ENCODE measurements around the gene NGFR. TPM values are rescaled to one million over a fixed set of nuclear protein-coding genes. Genes with fewer than 3 reads are reported as not detected.

The NGFR gene
- total and polyA plus RNA-seq, 9 of the 15 experiments (the other 6 are each of a cell fraction or from before 2014, with no cell fraction given), result 0.07 to 0.23 (median 0.13) TPM; not detected in 4

DNA sequence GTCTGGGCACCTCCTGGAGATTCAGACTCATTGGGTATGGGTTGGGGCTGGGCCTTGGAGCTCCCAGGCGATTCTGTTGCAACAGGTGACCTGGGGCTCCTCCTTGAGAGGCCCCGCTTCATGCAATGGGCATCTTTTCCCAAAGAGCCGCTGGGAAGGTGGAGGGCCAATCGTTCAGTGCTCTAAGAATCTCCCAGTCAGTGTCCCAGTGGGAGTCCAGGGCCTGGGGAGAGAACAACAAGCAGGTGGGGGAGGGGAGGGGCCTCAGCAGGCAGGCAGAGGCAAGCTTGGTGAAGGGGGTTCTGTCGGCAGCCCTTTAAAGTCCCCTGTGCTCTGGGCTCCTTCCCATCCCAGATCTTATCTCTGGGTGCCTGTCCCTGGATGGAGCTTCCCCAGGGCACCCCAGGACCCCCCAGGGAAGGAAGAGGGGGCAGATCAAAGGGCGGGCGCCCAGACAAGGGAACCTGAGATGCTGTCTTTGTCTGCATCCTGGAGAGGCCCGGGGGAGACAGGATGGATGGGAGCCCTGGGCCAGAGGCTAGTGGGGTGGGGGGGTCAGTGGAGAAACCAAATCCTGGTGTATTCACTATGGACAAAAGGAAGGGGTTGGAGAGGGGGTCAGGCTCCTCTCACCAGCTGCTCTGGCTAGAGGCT, 50.0 kb downstream of the NGFR start:
- H3K79me2 ChIP-seq (ENCODE audit: control insufficient read depth, insufficient read depth, low read length), result no peaks in the 10 kb centered on the region
- CTCF ChIA-PET (ENCODE audit: low intra/inter-chr PET ratio), result no interaction called here
- H3K9ac ChIP-seq (ENCODE audit: insufficient read depth in 1 of 2, low read depth in 2 of 2, low read length in 2 of 2), result no peak overlapping the region
- intact Hi-C loops (cut with micrococcal nuclease) (no loop called here), in situ Hi-C loops (cut with MboI) (no loop called here)
- DNase-seq (ENCODE audit: extremely low read depth in 1 of 4, low spot score in 3 of 4) (peak in 1 of 4 experiments; percentile 6), FAIRE-seq (no peak), ATAC-seq (no peak)
- H3K27me3 ChIP-seq (ENCODE audit: control insufficient read depth in 2 of 2, insufficient read depth in 2 of 2, low read length in 2 of 2), result peaks cover 2 to 18% of the 10 kb centered on the region in 2 experiments; a peak in 3 of 5 replicates
- H3K27ac ChIP-seq (ENCODE audit: extremely low read depth, low read depth, low read length), result no peak overlapping the region
- POLR2A ChIA-PET, result interaction anchor here (0.7 kb wide), 1 partner anchor 207 kb away, joined by 3 read pairs; no protein-coding TSS in a partner anchor
- H3K4me2 ChIP-seq (ENCODE audit: insufficient read depth, low read length), result no peak overlapping the region
- 11% methylated on average over 7 of the region's 8 CpGs for WGBS (ENCODE audit: insufficient coverage, low coverage, missing lambda C conversion rate)
- H3K4me3 ChIP-seq, result no peak overlapping the region
- H3K9me1 ChIP-seq (ENCODE audit: control insufficient read depth, insufficient read depth, low read length), result no peaks in the 10 kb centered on the region
- BruUV-seq (replicated peaks), result no TSS peak
- H3K9me3 ChIP-seq (replicated peaks; ENCODE audit: control insufficient read depth, insufficient read depth, low read depth, low read length), result no peaks in the 10 kb centered on the region
- no peaks in the 10 kb centered on the region; the same call in 1 of the 2 replicates for H4K20me1 ChIP-seq (replicated peaks; ENCODE audit: control insufficient read depth, insufficient read depth, low read length)
- no peaks in the 10 kb centered on the region for H3K36me3 ChIP-seq (ENCODE audit: control insufficient read depth, insufficient read depth, low read length)
- no peak overlapping the region for H2AFZ ChIP-seq (ENCODE audit: low read depth, low read length)
- peaks cover 0 to 4% of the 10 kb centered on the region in 2 experiments; a peak in 1 of 5 replicates for H3K4me1 ChIP-seq (replicated peaks in 1 of 2; ENCODE audit: control insufficient read depth in 2 of 2, insufficient read depth in 2 of 2, low read length in 2 of 2)
- TF ChIP-seq ERF (CRISPR knock-in tag; IDR thresholded peaks at IDR 0.05) (no peak), MCM2 (IDR thresholded peaks at IDR 0.05; ENCODE audit: low read depth) (no peak), ZNF232 (CRISPR knock-in tag; IDR thresholded peaks at IDR 0.05) (no peak), NFE2 (IDR thresholded peaks at IDR 0.05; ENCODE audit: low read depth) (no peak), CBX8 (IDR thresholded peaks at IDR 0.05; ENCODE audit: borderline replicate concordance, extremely low read depth, low read depth, low read length, poor library complexity, severe bottlenecking) (no peak), PHF20 (IDR thresholded peaks at IDR 0.05; ENCODE audit: partially characterized antibody) (no peak), BCL6 (CRISPR knock-in tag; IDR thresholded peaks at IDR 0.05) (no peak), RAD21 (CRISPR knock-in tag; conservative IDR thresholded peaks at IDR 0.05 in 1 of 2, IDR thresholded peaks at IDR 0.05 in 1 of 2) (no peak), HNRNPK (IDR thresholded peaks at IDR 0.05; ENCODE audit: low read depth, low read length, poor library complexity, severe bottlenecking) (no peak)
- TF ChIP-seq, protein P1, sequence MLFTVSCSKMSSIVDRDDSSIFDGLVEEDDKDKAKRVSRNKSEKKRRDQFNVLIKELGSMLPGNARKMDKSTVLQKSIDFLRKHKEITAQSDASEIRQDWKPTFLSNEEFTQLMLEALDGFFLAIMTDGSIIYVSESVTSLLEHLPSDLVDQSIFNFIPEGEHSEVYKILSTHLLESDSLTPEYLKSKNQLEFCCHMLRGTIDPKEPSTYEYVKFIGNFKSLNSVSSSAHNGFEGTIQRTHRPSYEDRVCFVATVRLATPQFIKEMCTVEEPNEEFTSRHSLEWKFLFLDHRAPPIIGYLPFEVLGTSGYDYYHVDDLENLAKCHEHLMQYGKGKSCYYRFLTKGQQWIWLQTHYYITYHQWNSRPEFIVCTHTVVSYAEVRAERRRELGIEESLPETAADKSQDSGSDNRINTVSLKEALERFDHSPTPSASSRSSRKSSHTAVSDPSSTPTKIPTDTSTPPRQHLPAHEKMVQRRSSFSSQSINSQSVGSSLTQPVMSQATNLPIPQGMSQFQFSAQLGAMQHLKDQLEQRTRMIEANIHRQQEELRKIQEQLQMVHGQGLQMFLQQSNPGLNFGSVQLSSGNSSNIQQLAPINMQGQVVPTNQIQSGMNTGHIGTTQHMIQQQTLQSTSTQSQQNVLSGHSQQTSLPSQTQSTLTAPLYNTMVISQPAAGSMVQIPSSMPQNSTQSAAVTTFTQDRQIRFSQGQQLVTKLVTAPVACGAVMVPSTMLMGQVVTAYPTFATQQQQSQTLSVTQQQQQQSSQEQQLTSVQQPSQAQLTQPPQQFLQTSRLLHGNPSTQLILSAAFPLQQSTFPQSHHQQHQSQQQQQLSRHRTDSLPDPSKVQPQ (CRISPR knock-in tag; IDR thresholded peaks at IDR 0.05; ENCODE audit: borderline replicate concordance), result no peak
- TF ChIP-seq, protein P2, sequence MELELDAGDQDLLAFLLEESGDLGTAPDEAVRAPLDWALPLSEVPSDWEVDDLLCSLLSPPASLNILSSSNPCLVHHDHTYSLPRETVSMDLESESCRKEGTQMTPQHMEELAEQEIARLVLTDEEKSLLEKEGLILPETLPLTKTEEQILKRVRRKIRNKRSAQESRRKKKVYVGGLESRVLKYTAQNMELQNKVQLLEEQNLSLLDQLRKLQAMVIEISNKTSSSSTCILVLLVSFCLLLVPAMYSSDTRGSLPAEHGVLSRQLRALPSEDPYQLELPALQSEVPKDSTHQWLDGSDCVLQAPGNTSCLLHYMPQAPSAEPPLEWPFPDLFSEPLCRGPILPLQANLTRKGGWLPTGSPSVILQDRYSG (tag; conservative IDR thresholded peaks at IDR 0.05; ENCODE audit: low read depth), result no peak
- TF ChIP-seq, protein P3, sequence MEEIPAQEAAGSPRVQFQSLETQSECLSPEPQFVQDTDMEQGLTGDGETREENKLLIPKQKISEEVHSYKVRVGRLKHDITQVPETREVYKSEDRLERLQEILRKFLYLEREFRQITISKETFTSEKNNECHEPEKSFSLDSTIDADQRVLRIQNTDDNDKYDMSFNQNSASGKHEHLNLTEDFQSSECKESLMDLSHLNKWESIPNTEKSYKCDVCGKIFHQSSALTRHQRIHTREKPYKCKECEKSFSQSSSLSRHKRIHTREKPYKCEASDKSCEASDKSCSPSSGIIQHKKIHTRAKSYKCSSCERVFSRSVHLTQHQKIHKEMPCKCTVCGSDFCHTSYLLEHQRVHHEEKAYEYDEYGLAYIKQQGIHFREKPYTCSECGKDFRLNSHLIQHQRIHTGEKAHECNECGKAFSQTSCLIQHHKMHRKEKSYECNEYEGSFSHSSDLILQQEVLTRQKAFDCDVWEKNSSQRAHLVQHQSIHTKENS (CRISPR knock-in tag; IDR thresholded peaks at IDR 0.05), result no peak
- TF ChIP-seq, protein P4, sequence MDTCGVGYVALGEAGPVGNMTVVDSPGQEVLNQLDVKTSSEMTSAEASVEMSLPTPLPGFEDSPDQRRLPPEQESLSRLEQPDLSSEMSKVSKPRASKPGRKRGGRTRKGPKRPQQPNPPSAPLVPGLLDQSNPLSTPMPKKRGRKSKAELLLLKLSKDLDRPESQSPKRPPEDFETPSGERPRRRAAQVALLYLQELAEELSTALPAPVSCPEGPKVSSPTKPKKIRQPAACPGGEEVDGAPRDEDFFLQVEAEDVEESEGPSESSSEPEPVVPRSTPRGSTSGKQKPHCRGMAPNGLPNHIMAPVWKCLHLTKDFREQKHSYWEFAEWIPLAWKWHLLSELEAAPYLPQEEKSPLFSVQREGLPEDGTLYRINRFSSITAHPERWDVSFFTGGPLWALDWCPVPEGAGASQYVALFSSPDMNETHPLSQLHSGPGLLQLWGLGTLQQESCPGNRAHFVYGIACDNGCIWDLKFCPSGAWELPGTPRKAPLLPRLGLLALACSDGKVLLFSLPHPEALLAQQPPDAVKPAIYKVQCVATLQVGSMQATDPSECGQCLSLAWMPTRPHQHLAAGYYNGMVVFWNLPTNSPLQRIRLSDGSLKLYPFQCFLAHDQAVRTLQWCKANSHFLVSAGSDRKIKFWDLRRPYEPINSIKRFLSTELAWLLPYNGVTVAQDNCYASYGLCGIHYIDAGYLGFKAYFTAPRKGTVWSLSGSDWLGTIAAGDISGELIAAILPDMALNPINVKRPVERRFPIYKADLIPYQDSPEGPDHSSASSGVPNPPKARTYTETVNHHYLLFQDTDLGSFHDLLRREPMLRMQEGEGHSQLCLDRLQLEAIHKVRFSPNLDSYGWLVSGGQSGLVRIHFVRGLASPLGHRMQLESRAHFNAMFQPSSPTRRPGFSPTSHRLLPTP (IDR thresholded peaks at IDR 0.05; ENCODE audit: borderline replicate concordance, extremely low read depth, insufficient read length), result no peak
